GM12878 (cell line): ENCODE results near the gene SRSF1. TPM values are rescaled to one million over a fixed set of nuclear protein-coding genes. Genes with fewer than 3 reads are reported as not detected.
A peak's percentile ranks its signal among the peaks of the same experiment; 100 is the strongest.

Source experiments
- ATAC-seq: fragments of 200-7000 bp; cut with Tn5 transposase; 3 replicates; pipeline ENCODE4 v1.9.1; 2020; ENCODE audit warnings: mild to moderate bottlenecking, moderate library complexity
- BruUV-seq: library from RNA; stranded (reverse); fragments of 400-500 nt; replicated peaks from 2 replicates; lab custom pipeline; 2021; lab: Mats Ljungman, UMichigan
- CTCF ChIA-PET: fragments of 300-600 bp; sonication (Branson Sonifier 250); formaldehyde crosslinking; extraction: SDS; loops from one replicate; lab custom pipeline; 2021; ENCODE audit warnings: inconsistent platforms; lab: Yijun Ruan, JAX
- POLR2A ChIA-PET: fragments of 350-600 bp; formaldehyde crosslinking; extraction: SDS; loops from one replicate; lab custom pipeline; 2021; ENCODE audit warnings: inconsistent platforms; lab: Charles Lee
- RAD21 ChIA-PET: fragments of 300-600 bp; sonication (Branson Sonifier 250); formaldehyde crosslinking; loops from one replicate; lab custom pipeline; 2023; ENCODE audit warnings: antibody characterized with exemption; ENCODE audit not compliant: unreplicated experiment; lab: Charles Lee
- SMC1A ChIA-PET: fragments of 300-600 bp; sonication (Branson Sonifier 250); formaldehyde crosslinking; loops from one replicate; lab custom pipeline; 2023; ENCODE audit not compliant: unreplicated experiment, uncharacterized antibody; lab: Charles Lee
- DNase-seq: peaks from one replicate; pipeline ENCODE4 v3.0.0-alpha.2; 2011; ENCODE audit warnings: low read depth, low spot score
- FAIRE-seq: peaks from 3 replicates; lab custom pipeline; 2011; peaks lifted over from hg19 to GRCh38; lab: Jason Lieb, UNC
- H2AFZ ChIP-seq: 2 replicates; pipeline ENCODE4 v1.6.0; 2011; ENCODE audit warnings: low read depth, low read length, control low read depth; ENCODE audit not compliant: control insufficient read depth
- H3K27ac ChIP-seq: 2 replicates; pipeline ENCODE4 v1.5.1; 2011; ENCODE audit warnings: control low read depth; ENCODE audit not compliant: control insufficient read depth, insufficient read depth
- H3K27me3 ChIP-seq, 2 experiments: replicated peaks in 1 of 2; 2 replicates each; pipeline versions ENCODE4 v1.6.0 to v1.6.1; 2011; ENCODE audit warnings: low read length in 1 of 2; ENCODE audit not compliant: control insufficient read depth in 2 of 2, insufficient read depth in 2 of 2
- H3K36me3 ChIP-seq, 2 experiments: 2 replicates each; pipeline ENCODE4 v1.5.1; 2011; ENCODE audit warnings: low read length in 1 of 2; ENCODE audit not compliant: control insufficient read depth in 2 of 2, insufficient read depth in 2 of 2
- H3K4me1 ChIP-seq: 2 replicates; pipeline ENCODE4 v1.6.1; 2011; ENCODE audit warnings: mild to moderate bottlenecking, low read length, moderate library complexity, mixed read lengths; ENCODE audit not compliant: control insufficient read depth, insufficient read depth
- H3K4me2 ChIP-seq: 2 replicates; pipeline ENCODE4 v1.6.0; 2011; ENCODE audit warnings: control low read depth; ENCODE audit not compliant: control insufficient read depth, insufficient read depth
- H3K4me3 ChIP-seq: fragments of 200-600 bp; sonication (generic); 2 replicates; pipeline ENCODE4 v1.5.1; 2016
- H3K79me2 ChIP-seq: 2 replicates; pipeline ENCODE4 v1.6.0; 2011; ENCODE audit warnings: low read length; ENCODE audit not compliant: control insufficient read depth, insufficient read depth
- H3K9ac ChIP-seq: 2 replicates; pipeline ENCODE4 v1.8.0; 2011; ENCODE audit warnings: low read length, control low read depth, mixed read lengths; ENCODE audit not compliant: control insufficient read depth, insufficient read depth
- H3K9me3 ChIP-seq: replicated peaks from 3 replicates; pipeline ENCODE4 v1.5.1; 2011; ENCODE audit warnings: mild to moderate bottlenecking, low read length; ENCODE audit not compliant: control insufficient read depth, insufficient read depth
- H4K20me1 ChIP-seq: 2 replicates; pipeline ENCODE4 v1.6.0; 2011; ENCODE audit not compliant: control insufficient read depth, insufficient read depth
- ATF7 ChIP-seq: fragments of 450-650 bp; IDR thresholded peaks from 2 replicates; pipeline ENCODE4 v1.6.1; 2016; ENCODE audit warnings: low read depth, mild to moderate bottlenecking
- CHD1 ChIP-seq: IDR thresholded peaks from 2 replicates; pipeline ENCODE4 v1.6.1; 2012; ENCODE audit warnings: low read depth, low read length, improper control_type of control experiment
- CREB1 ChIP-seq: IDR thresholded peaks from 2 replicates; pipeline ENCODE4 v1.6.1; 2012; ENCODE audit warnings: low read depth, mild to moderate bottlenecking, inconsistent platforms
- CREM ChIP-seq: IDR thresholded peaks from 2 replicates; pipeline ENCODE4 v1.6.1; 2014; ENCODE audit warnings: antibody characterized with exemption, low read depth
- FOS ChIP-seq: IDR thresholded peaks from 3 replicates; pipeline ENCODE4 v1.6.1; 2011; ENCODE audit warnings: borderline replicate concordance; ENCODE audit not compliant: insufficient read length; ENCODE audit errors: extremely low read depth
- HCFC1 ChIP-seq: fragments of 150-350 bp; IDR thresholded peaks from 2 replicates; pipeline ENCODE4 v1.6.1; 2014; ENCODE audit warnings: low read length
- IKZF1 ChIP-seq: fragments of 450-650 bp; conservative IDR thresholded peaks from 2 replicates; pipeline ENCODE4 v1.6.1; 2017; ENCODE audit warnings: antibody characterized with exemption, mild to moderate bottlenecking
- KAT2A ChIP-seq: conservative IDR thresholded peaks from 2 replicates; pipeline ENCODE4 v1.6.1; 2011; ENCODE audit warnings: low read depth, low read length; ENCODE audit not compliant: control insufficient read depth
- MXI1 ChIP-seq: fragments of 150-350 bp; IDR thresholded peaks from 2 replicates; pipeline ENCODE4 v1.6.1; 2011; ENCODE audit warnings: low read depth, mild to moderate bottlenecking, inconsistent platforms, low read length, improper control_type of control experiment
- NR2C1 ChIP-seq: fragments of 450-650 bp; IDR thresholded peaks from 2 replicates; pipeline ENCODE4 v1.6.1; 2017; ENCODE audit warnings: antibody characterized with exemption, mild to moderate bottlenecking, moderate library complexity
- PAX8 ChIP-seq: fragments of 450-650 bp; IDR thresholded peaks from 2 replicates; pipeline ENCODE4 v1.6.1; 2017; ENCODE audit warnings: mild to moderate bottlenecking, moderate library complexity
- POLR2A ChIP-seq: IDR thresholded peaks from 2 replicates; pipeline ENCODE4 v1.6.1; 2011; ENCODE audit warnings: low read depth, mild to moderate bottlenecking, low read length
- POLR2AphosphoS5 ChIP-seq: IDR thresholded peaks from 2 replicates; pipeline ENCODE4 v1.6.1; 2011; ENCODE audit warnings: mild to moderate bottlenecking, low read length, inconsistent platforms
- RUNX3 ChIP-seq: IDR thresholded peaks from 2 replicates; pipeline ENCODE4 v1.6.1; 2012; ENCODE audit warnings: low read length, inconsistent platforms
- SPI1 ChIP-seq: IDR thresholded peaks from 2 replicates; pipeline ENCODE4 v1.6.1; 2011; ENCODE audit warnings: low read depth, mild to moderate bottlenecking, low read length, moderate library complexity, borderline replicate concordance; ENCODE audit not compliant: insufficient read depth
- YBX1 ChIP-seq: fragments of 450-650 bp; IDR thresholded peaks from 2 replicates; pipeline ENCODE4 v1.6.1; 2016; ENCODE audit warnings: antibody characterized with exemption
- YY1 ChIP-seq: IDR thresholded peaks from 2 replicates; pipeline ENCODE4 v1.6.1; 2011; ENCODE audit warnings: low read depth, mild to moderate bottlenecking, low read length
- WGBS: methylation state at CpG from one replicate; pipeline ENCODE4 v1.1.6; 2016; ENCODE audit warnings: low lambda C conversion rate; ENCODE audit not compliant: insufficient replicate concordance, insufficient coverage; ENCODE audit errors: missing lambda C conversion rate; 5-methylcytosine and 5-hydroxymethylcytosine counted together
- in situ Hi-C: fragments of 300-500 bp; cut with MboI; formaldehyde crosslinking; loops from 9 replicates; pipeline ENCODE4 v1.14.3; 2018; ENCODE audit warnings: mixed read lengths
- intact Hi-C: fragments of 100-400 bp; cut with micrococcal nuclease; formaldehyde crosslinking; loops from one replicate; pipeline ENCODE4 v1.14.2; 2022; ENCODE audit not compliant: unreplicated experiment
- polyA plus RNA-seq, 11 experiments: library from polyadenylated mRNA; depleted of rRNA in 4 of 11; unstranded in 6 of 11; stranded (reverse) in 5 of 11; fragments of >200 nt; fragmentation: Nextera tagmentation in 4 of 11; fragmentation: Illumina TruSeq in 1 of 11; extraction: Ambion mirVana in 4 of 11; extraction: Trizol in 1 of 11; gene quantifications; 1 replicate in 1 of 11; 2 replicates in 10 of 11; pipeline versions ENCODE4 v1.2.1 to v1.2.3, GENCODE V29; 2011 to 2016; ENCODE audit warnings: inconsistent platforms in 2 of 11, missing spikeins in 2 of 11, low read depth in 1 of 11
- total RNA-seq, 4 experiments: library from RNA; depleted of rRNA in 3 of 4; stranded (reverse); fragments of >200 nt in 3 of 4; fragmentation: Illumina TruSeq in 1 of 4; extraction: Trizol in 1 of 4; gene quantifications; 2 replicates each; pipeline versions ENCODE4 v1.2.1 to v1.2.3, GENCODE V29; 2013 to 2021
- TF ChIP-seq, protein P1 (sequence below): fragments of 450-650 bp; IDR thresholded peaks from 2 replicates; pipeline ENCODE4 v1.6.1; 2016; ENCODE audit warnings: mild to moderate bottlenecking
- TF ChIP-seq, protein P2 (sequence below): IDR thresholded peaks from 2 replicates; pipeline ENCODE4 v1.6.1; 2011; ENCODE audit warnings: borderline replicate concordance, low read depth, mild to moderate bottlenecking, moderate library complexity, mixed read lengths, low read length; ENCODE audit not compliant: insufficient read depth; ENCODE audit errors: extremely low read length

SRSF1 gene
- total and polyA plus RNA-seq, 10 of the 15 experiments (the other 5 are each of a cell fraction or from before 2014, with no cell fraction given), result 101 to 474 (median 404) TPM

GRCh38 chr17:57988301-57989250, 18.5 kb downstream of the SRSF1 start (continued):
- TF ChIP-seq PAX8, result no peak
- no peak; the same call in none of the 2 replicates for TF ChIP-seq RUNX3
- peak; percentile 6; the same call in 1 of the 2 replicates for TF ChIP-seq SPI1
- TF ChIP-seq POLR2AphosphoS5, result peak; percentile 92
- TF ChIP-seq KAT2A, result no peak
- no peak for TF ChIP-seq FOS
- TF ChIP-seq YY1, result peak; percentile 89
- TF ChIP-seq IKZF1, result 0 out of 2 replicates have a peak, but pooled peaks have one; percentile 35
- TF ChIP-seq, all 136 proteins: peak for 35

DNA sequence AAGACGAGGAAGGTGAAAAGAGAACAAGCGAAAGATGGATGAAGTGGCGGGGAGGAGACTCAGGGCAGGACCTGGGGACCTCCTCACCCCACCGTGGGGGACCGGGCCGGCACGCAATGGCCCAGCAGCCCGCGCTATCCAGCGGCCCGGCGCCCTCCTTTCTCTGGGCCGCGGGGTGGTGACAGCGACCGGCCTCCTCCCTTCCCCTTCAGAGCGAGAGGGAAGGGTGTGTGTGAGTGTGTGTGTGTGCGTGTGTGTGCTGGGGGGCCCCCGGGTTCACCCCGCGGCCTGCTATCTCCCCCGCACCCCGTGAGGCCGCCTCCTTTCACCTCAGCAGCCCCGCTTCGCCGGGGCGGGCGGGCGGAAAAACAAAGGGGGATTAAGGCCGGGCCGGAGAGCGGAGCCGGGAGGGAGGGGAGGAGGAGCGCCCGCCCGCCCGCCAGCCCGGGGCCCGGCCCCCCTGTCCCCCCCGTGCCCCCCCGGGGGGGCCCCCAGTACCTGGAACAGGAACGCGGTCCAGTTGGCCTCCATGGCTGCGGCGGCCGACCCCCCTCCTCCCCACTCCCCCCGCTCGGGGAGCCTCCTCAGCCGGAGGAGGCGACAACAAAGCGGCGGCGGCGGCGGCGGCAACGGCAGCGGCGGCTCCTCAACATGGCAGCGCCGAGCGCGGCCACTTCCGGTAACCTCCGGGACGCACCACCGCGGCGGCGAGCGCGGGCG, 19.3 kb downstream of the SRSF1 start, which contains the start of gene VEZF1:
TSS of gene VEZF1 (minus strand) at position 674 of the 720 bp plus-strand sequence. CDS start at position 531, 143 bp downstream.
- H3K27me3 ChIP-seq, result no peaks in the 10 kb centered on the region
- peaks cover 20% of the 10 kb centered on the region for H3K79me2 ChIP-seq
- CTCF ChIA-PET, result interaction anchor here (1.8 to 3.8 kb wide), 4 partner anchors 12 to 128 kb away, joined by 4 to 65 read pairs (median 35); no protein-coding TSS in a partner anchor
- POLR2A ChIA-PET, result interaction anchor here (3.9 kb wide), 1 partner anchor 12 kb away, joined by 11 read pairs; no protein-coding TSS in a partner anchor
- peaks cover 0 to 3% of the 10 kb centered on the region in 2 experiments; a peak in 2 of 4 replicates for H3K36me3 ChIP-seq
- H3K27ac ChIP-seq, result peak within 1 kb of the TSS; percentile 56
- RAD21 ChIA-PET, result interaction anchor here (0.7 to 3.6 kb wide), 15 partner anchors 9 to 129 kb away, joined by 3 to 55 read pairs (median 6); partner anchors contain the start of genes CUEDC1 and SRSF1
- peaks cover 2% of the 10 kb centered on the region; the same call in 1 of the 2 replicates for H4K20me1 ChIP-seq
- WGBS, result under 1% methylated on average over 21 of the region's 74 CpGs
- H3K4me3 ChIP-seq, result peak within 1 kb of the TSS; percentile 87
- no peaks in the 10 kb centered on the region for H3K9me3 ChIP-seq
- ATAC-seq, result peak; percentile 73
- intact Hi-C loops, result loop anchor here (5.0 kb wide), 1 partner anchor 40 kb away; no protein-coding TSS in a partner anchor
- H2AFZ ChIP-seq, result peak within 1 kb of the TSS; percentile 83
- no peak for DNase-seq
- SMC1A ChIA-PET, result interaction anchor here (0.7 to 9.3 kb wide), 10 partner anchors 10 to 131 kb away, joined by 3 to 114 read pairs (median 26); no protein-coding TSS in a partner anchor
- in situ Hi-C loops, result no loop called here
- BruUV-seq, result no TSS peak
- H3K4me1 ChIP-seq, result peaks cover 5% of the 10 kb centered on the region
- peak within 1 kb of the TSS; percentile 82 for H3K9ac ChIP-seq
- peak within 1 kb of the TSS; percentile 98 for H3K4me2 ChIP-seq
- FAIRE-seq, result no peak
- TF ChIP-seq, protein P1, sequence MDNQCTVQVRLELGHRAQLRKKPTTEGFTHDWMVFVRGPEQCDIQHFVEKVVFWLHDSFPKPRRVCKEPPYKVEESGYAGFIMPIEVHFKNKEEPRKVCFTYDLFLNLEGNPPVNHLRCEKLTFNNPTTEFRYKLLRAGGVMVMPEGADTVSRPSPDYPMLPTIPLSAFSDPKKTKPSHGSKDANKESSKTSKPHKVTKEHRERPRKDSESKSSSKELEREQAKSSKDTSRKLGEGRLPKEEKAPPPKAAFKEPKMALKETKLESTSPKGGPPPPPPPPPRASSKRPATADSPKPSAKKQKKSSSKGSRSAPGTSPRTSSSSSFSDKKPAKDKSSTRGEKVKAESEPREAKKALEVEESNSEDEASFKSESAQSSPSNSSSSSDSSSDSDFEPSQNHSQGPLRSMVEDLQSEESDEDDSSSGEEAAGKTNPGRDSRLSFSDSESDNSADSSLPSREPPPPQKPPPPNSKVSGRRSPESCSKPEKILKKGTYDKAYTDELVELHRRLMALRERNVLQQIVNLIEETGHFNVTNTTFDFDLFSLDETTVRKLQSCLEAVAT, result 0 out of 2 replicates have a peak, but pooled peaks have one; percentile 38
- no peak for TF ChIP-seq ATF7
- TF ChIP-seq CREB1, result 0 out of 2 replicates have a peak, but pooled peaks have one; percentile 15
- no peak for TF ChIP-seq YBX1
- TF ChIP-seq CHD1, result 0 out of 2 replicates have a peak, but pooled peaks have one; percentile 15
- peak; percentile 13; the same call in 1 of the 2 replicates for TF ChIP-seq POLR2A
- TF ChIP-seq NR2C1, result peak; percentile 55; the same call in 1 of the 2 replicates
- no peak for TF ChIP-seq MXI1
- no peak for TF ChIP-seq HCFC1
- TF ChIP-seq CREM, result 0 out of 2 replicates have a peak, but pooled peaks have one; percentile 16
- TF ChIP-seq, protein P2, sequence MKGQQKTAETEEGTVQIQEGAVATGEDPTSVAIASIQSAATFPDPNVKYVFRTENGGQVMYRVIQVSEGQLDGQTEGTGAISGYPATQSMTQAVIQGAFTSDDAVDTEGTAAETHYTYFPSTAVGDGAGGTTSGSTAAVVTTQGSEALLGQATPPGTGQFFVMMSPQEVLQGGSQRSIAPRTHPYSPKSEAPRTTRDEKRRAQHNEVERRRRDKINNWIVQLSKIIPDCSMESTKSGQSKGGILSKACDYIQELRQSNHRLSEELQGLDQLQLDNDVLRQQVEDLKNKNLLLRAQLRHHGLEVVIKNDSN, result no peak
- TF ChIP-seq POLR2AphosphoS5, result no peak
